CD4-positive, alpha-beta T cell treated with Interleukin-15 for 1 hour (primary cell): ENCODE results near the gene TRIM45.
"Not testable (repeated sequence)": the region's sequence is repeated elsewhere in the genome, so short reads cannot be mapped to it uniquely, and the experiment has no call there.

ENCODE experiments used
- DNase-seq: peaks from one replicate; pipeline ENCODE4 v3.0.0-alpha.2; 2020

The TRIM45 gene, protein sequence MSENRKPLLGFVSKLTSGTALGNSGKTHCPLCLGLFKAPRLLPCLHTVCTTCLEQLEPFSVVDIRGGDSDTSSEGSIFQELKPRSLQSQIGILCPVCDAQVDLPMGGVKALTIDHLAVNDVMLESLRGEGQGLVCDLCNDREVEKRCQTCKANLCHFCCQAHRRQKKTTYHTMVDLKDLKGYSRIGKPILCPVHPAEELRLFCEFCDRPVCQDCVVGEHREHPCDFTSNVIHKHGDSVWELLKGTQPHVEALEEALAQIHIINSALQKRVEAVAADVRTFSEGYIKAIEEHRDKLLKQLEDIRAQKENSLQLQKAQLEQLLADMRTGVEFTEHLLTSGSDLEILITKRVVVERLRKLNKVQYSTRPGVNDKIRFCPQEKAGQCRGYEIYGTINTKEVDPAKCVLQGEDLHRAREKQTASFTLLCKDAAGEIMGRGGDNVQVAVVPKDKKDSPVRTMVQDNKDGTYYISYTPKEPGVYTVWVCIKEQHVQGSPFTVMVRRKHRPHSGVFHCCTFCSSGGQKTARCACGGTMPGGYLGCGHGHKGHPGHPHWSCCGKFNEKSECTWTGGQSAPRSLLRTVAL

GRCh38 chr1:117121589-117122329 is at the start of gene TRIM45:
Gene TRIM45, minus strand, starts transcription at chr1:117121749. Its CDS starts 548 bp downstream, at chr1:117121201.
- peak; percentile 86 for DNase-seq

GRCh38 chr1:117169871-117170596 is 48.5 kb upstream of the TRIM45 start:
- no peak for DNase-seq

GRCh38 chr1:117167402-117167801 is 45.9 kb upstream of the TRIM45 start:
- DNase-seq, result no peak

- no peak for DNase-seq
These were observed 44.5 kb upstream of the TRIM45 start for GRCh38 chr1:117166076-117166475.

- no peak for DNase-seq
These were observed 42.7 kb upstream of the TRIM45 start for GRCh38 chr1:117164209-117164608.

GRCh38 chr1:117162816-117163215 is 41.3 kb upstream of the TRIM45 start:
- DNase-seq, result no peak

GRCh38 chr1:117161887-117162286 is 40.3 kb upstream of the TRIM45 start:
- DNase-seq, result no peak

- not testable (repeated sequence) for DNase-seq
These were observed 29.8 kb upstream of the TRIM45 start for GRCh38 chr1:117151305-117151704.

DNA sequence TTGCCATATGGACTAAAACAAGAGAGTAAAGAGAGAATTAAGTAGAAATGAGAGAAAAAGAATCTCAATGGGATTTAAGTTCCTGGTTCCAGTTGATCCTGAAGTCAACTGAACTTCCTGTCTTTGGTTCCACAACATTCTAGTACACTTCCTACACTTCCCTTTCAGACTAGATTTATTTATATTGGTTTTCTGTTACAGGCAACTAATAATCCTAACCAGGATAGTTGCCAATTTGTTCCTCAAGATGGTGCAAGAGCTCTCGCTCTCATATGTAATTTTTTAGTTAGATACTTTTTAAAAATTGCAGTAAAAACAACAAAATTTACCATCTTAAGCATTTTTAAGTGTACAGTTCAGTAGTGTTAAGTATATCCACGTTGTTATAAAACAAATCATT is 28.8 kb upstream of the TRIM45 start:
- DNase-seq, result no peak

DNA sequence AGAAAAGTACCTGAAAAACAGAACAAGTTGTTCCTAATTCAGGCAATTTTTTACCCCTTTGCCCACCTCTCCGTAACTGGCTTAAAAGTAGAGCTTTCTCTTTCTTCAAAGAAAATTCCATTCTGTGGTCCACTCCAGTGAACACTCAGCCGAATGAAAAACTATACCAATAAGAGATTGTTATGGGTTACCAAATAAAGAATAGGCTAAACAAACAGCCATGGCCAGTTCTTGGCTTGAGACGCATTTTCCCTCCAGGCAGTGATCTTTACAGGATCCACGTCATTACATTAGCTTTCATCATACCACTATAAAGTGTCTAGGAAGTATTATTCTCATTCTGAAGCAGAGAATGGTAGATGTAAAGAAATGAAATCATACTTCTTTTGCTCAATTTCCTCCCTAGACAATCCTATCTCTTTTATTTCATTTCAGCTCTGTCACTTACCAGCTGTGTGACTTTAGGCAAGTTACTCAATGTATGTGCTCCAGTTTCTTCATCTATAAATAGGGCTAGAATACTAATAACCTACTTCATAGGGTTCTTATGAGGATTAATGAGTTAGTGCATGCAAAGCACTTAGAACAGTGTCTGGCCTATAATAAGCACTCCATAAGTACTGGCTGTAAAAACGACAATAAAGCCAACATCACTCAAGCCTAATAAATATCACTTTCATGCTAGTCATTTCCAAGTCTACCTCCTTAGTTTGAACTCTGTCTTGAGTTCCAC is 26.5 kb upstream of the TRIM45 start:
- DNase-seq, result no peak

DNA sequence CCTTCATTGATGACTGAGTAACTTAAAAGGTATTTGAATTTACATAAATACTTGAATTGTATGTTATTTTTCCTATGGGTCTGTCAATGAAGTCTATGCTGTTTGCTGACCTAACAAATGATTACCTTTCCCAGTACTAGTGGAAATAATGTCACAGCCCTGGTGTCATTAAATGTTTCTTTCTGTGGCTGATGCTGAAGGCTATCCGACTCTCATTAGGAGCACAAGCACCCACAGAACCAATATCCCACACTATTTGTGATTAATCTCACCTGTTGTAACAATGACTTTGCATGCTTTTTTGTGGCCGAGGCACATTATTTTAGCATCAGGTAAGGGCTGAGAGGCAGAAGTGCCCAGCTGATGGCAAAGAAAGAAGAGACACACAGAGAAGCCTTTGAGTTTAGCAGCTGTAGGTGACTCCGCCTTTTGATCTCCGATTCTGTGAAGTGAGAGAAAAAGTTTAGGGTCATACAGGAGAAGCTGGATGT is 25.8 kb upstream of the TRIM45 start:
- no peak for DNase-seq

GRCh38 chr1:117146575-117147340 is 25.2 kb upstream of the TRIM45 start:
- no peak for DNase-seq

DNA sequence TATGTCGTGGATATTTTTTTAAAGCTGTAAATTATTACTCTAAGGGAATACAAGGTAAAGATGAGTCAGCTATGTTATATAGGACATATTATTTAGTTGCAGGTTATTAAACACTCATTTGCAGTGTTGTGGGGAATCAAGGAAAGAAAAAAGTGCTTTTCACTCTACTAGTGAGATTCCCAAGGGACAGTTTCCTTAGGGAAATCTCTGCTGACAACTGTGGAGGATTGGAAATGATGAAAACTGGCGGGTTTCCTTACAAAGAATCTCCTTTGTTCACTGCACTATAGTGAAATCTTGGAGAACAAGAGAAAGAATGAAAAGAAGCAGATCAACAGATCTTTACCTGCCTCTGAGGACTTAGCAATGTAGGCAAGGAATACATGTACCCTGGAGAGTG is 24.5 kb upstream of the TRIM45 start:
- DNase-seq, result no peak

DNA sequence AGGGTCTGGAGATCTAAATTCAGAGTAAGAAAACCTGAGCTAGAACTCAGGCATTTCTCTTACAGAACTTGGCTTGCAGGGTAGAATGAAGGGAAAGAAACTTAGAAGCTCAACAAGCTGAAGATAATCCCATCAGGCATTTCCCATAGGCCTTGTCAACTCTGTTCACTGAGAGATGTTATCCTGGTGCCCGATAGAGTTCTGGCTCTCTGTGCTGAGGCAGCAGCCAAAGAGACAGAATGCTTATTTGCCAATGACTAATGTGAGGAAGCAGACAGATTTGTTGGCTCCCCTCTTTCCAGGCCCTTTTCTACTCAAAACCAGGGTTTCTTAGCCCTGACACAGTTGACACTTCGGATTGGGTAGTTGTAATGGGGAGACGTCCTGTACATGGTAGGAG is 22.3 kb upstream of the TRIM45 start:
- no peak for DNase-seq

DNA sequence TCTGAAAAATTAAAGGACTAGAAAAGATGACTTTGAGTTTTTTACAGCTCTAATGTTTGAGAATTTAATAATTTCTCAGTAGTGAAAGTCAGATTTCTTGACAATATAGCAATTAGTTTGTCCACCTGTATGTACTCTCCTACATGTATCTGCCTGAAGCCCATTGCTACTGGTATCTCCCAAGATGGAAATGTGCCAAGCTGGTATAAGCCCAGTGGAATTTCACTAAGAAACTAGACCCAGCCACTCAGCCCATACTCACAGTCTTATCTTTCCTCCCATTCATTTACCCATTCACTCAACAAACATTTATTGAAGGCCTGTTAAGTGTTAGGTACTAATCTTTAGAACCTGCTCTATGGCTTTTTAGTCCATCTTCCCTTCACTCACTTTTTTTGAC is 21.6 kb upstream of the TRIM45 start:
- DNase-seq, result no peak

GRCh38 chr1:117142200-117142599 is 20.7 kb upstream of the TRIM45 start:
- no peak for DNase-seq

DNA sequence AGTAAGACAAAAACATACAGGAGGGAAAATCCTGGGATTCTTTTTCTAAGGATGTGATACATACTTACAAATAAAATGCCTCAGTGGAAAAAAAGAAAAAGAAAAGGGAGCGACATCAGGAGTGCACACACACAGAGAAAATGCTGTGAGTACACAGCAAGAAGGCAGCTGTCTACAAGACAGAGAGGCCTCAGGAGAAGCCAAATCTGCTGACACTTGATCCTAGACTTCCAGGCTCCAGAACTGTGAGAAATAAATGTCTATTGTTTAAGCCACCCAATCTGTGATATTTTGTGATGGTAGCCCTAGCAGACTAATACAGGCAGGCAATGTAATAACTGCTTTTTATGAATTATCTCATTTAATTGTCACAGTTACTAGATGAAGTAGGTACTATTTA is 17.0 kb upstream of the TRIM45 start:
- no peak for DNase-seq

DNA sequence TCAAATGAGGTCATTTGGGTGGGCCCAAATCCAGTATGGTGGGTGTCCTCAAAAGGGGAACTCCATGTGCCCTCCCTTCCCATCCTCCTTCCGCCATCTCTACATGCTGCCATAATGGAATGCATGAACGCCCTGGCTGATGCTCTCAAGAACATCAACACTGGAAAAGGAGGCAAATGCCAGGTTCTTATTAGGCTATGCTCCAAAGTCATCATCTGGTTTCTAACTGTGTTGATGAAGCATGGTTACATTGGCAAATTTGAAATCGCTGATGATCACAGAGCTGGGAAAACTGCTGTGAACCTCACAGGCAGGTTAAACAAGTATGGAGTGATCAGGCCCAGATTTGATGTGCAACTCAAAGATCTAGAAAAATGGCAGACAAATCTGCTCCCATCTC is 16.6 kb upstream of the TRIM45 start:
- DNase-seq, result no peak

- DNase-seq, result no peak
These were observed 15.8 kb upstream of the TRIM45 start for GRCh38 chr1:117137281-117137855.

- no peak for DNase-seq
These were observed 15.2 kb upstream of the TRIM45 start for GRCh38 chr1:117136749-117137148.

DNA sequence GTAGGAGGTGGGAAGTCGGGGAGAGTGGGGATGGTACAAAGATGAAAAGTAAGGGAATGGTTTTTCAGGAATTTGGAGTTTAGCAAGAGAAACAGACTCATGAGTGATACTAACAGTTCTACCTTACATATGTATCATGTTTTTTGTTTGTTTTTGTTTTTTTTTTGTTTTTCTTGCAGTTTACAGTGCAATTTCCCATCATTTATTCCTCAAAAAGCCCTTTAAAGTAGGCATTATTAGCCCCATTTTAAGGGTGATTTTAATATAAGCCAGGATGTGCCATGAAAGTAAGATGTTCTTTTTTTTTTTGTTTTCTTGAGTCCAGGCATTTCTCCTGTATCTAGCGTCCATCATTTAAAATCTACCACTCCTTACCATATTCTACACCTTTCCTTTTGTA is 13.8 kb upstream of the TRIM45 start:
- DNase-seq, result no peak
